Activated CD4-positive, alpha-beta T cell treated with anti-CD3 and anti-CD28 coated beads for 4 hours (primary cell): Measurements from ENCODE around the gene RPH3AL.
"Not testable (repeated sequence)": the region's sequence is repeated elsewhere in the genome, so short reads cannot be mapped to it uniquely, and the experiment has no call there.

Experiments
- DNase-seq, 2 donors: peaks; one replicate each; pipeline ENCODE4 v3.0.0-alpha.2; 2020

RPH3AL gene

GRCh38 chr17:215563-216478 is 136.8 kb downstream of the RPH3AL start:
- not testable (repeated sequence) for DNase-seq

- DNase-seq = no peak
Measured at GRCh38 chr17:214881-215331, 137.7 kb downstream of the RPH3AL start.

GRCh38 chr17:213286-214105 is 139.1 kb downstream of the RPH3AL start:
- DNase-seq = no peak

GRCh38 chr17:210402-210801 is 142.2 kb downstream of the RPH3AL start:
- DNase-seq = no peak

GRCh38 chr17:208429-208828 is 144.2 kb downstream of the RPH3AL start:
- no peak for DNase-seq

- no peak for DNase-seq
Measured at GRCh38 chr17:207775-208174, 144.8 kb downstream of the RPH3AL start.

GRCh38 chr17:206941-207560 is 145.6 kb downstream of the RPH3AL start:
- DNase-seq = no peak

- DNase-seq = not testable (repeated sequence)
Measured at GRCh38 chr17:206484-206883, 146.1 kb downstream of the RPH3AL start.

- no peak for DNase-seq
Measured at GRCh38 chr17:205817-206216, 146.8 kb downstream of the RPH3AL start.

- DNase-seq = no peak
Measured at GRCh38 chr17:205148-205669, 147.4 kb downstream of the RPH3AL start.

- DNase-seq = no peak
Measured at GRCh38 chr17:204427-205147, 148.0 kb downstream of the RPH3AL start.

- DNase-seq = no peak
Measured at GRCh38 chr17:202501-202951, 150.1 kb downstream of the RPH3AL start.

- not testable (repeated sequence) for DNase-seq
Measured at GRCh38 chr17:201736-202135, 150.9 kb downstream of the RPH3AL start.

- DNase-seq = not testable (repeated sequence)
Measured at GRCh38 chr17:201257-201656, 151.3 kb downstream of the RPH3AL start.

- no peak for DNase-seq
Measured at GRCh38 chr17:200586-200985, 152.0 kb downstream of the RPH3AL start.

GRCh38 chr17:199806-200545 is 152.6 kb downstream of the RPH3AL start:
- DNase-seq = no peak

- no peak for DNase-seq
Measured at GRCh38 chr17:199191-199604, 153.4 kb downstream of the RPH3AL start.

GRCh38 chr17:198225-198624 is 154.4 kb downstream of the RPH3AL start:
- DNase-seq = not testable (repeated sequence)

- DNase-seq = no peak
Measured at GRCh38 chr17:197352-197751, 155.3 kb downstream of the RPH3AL start.

GRCh38 chr17:194828-195602 is 157.6 kb downstream of the RPH3AL start:
- DNase-seq = no peak
